ENCODE data around the gene SNRNP40. TPM values are rescaled to one million over a fixed set of nuclear protein-coding genes. Genes with fewer than 3 reads are reported as not detected.
"Not testable (repeated sequence)": the region's sequence is repeated elsewhere in the genome, so short reads cannot be mapped to it uniquely, and the experiment has no call there.

The SNRNP40 gene
- total RNA-seq, 1 donor from 2014 or later: 107 TPM

DNA sequence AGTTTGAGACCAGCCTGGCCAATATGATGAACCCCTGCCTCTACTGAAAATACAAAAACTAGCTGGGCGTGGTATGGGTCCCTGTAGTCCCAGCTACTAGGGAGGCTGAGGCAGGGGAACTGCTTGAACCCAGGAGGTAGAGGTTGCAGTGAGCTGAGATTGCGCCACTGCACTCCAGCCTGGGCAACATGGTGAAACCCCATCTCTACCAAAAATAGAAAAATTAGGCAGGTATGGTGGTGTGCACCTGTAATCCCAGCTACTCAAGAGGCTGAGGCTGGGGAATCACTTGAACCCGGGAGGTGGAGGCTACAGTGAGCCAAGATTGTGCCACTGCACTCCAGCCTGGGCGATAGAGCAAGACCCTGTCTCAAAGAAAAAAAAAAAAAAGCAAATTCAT lies 8.8 kb downstream of the SNRNP40 start:
- intact Hi-C loops (cut with micrococcal nuclease): not testable (repeated sequence)

DNA sequence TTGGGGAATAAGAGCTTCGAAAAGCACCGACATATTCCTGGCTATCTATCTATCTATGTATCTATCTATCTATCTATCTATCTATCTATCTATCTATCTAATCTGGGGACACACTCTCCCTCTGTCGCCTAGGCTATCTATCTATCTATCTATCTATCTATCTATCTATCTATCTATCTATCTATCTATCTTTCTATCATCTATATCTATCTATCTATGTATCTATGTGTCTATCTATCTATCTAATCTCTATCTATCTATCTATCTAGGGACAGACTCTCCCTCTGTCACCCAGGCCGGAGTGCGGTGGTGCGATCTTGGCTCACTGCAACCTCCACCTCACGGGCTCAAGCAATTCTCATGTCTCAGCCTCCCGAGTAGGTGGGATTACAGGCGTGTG lies 14.2 kb downstream of the SNRNP40 start:
- intact Hi-C loops (cut with micrococcal nuclease): not testable (repeated sequence)

DNA sequence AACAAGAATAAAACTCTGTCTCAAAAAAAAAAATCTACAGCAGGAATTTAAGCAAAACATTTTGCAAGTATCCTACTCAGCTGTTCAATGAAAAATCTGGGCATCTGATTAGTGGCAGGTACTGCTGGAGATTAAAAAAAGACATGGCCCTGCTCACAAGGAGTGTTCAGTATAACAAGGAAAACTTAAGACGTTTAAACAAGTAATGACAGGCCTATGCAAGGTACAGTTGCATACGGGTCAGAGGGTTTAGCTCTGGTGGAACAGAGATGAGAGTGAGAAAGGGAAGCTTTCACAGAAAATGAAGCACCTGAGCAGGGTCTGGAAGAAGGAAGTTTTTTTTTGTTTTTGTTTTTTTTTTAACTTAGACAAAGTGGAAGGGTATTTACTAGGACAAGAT lies 23.0 kb downstream of the SNRNP40 start:
- intact Hi-C loops (cut with micrococcal nuclease): no loop called here

DNA sequence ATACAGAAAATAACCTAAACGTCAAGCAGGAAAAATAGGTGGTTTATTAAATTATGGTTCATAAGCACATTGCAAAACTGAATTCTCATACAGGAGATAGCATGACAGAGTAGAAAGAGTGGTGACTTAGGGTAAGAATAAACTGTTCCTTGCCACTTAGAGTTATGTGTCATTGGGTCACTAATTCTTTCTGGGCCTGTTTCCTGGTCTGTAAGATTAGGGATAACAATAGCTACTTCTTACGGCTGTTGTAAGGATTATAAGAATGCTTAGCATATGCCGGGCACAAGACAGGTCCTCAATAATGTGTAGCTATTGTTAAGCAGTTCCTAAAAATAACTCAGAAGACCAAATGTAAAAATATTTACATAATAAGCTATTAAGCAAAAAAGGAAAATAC lies 24.2 kb downstream of the SNRNP40 start:
- intact Hi-C loops (cut with micrococcal nuclease): no loop called here

DNA sequence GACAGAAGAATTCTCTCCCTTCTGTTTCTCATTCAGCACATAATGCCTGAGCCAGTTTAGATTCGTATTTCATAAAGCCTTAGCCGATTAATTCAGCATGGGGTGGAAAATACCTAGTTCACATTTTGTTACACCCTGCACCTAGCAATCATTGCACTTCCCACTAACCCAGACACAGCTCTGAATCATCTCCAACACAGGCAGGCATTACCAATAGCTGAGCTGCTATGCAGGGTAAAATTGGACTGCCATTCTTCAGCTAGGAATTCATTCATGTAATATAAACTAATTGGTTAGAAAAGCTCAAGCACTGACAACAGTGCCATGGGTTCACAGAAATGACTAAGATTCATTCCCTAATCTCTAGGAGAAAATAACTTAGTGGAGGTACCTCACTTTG lies 30.0 kb downstream of the SNRNP40 start:
- intact Hi-C loops (cut with micrococcal nuclease): no loop called here

DNA sequence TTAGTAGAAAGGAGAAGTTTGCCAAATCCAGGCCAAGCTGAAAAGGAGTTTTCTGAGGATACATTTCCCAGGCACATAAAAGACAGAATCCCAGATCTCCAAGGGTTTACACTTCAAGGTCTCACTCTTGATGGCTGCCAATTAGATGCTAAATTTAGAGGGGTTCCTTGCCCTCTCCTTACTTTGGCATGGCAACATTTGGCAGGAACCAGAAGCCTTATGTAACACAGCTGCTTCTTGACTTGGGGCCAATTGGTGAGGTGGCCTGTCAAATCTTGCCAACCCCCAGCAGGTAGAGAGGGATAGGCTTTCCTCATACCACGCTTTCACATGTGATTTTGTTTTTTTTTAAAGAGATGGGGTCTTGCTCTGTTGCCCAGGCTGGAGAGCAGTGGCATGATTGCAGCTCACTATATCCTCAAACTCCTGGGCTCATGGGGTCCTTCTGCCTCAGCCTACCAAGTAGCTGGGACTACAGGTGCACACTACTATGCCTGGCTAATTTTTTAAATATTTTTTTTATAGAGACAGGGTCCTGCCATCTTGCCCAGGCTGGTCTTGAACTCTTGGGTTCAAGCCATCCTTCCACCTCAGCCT lies 31.7 kb downstream of the SNRNP40 start:
- intact Hi-C loops (cut with micrococcal nuclease): no loop called here

DNA sequence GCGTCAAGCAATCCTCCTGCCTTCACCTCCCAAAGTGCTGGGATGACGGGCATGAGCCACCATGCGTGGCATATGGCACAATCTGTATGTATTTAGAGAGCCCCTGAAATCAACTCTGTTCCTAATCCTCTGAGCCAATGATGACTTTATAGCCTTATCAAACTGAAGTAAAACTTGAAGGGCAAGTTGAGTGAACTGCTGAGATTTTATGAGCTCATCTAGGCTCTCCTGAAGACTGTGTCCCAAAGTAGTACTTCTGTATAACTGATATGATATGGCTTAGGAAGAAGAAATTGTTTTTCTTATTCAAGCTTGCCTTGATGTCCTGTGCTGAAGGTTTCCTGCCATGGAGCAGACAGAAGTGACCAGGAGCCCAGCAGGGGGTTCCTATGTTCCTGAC lies 33.2 kb downstream of the SNRNP40 start:
- intact Hi-C loops (cut with micrococcal nuclease): no loop called here

DNA sequence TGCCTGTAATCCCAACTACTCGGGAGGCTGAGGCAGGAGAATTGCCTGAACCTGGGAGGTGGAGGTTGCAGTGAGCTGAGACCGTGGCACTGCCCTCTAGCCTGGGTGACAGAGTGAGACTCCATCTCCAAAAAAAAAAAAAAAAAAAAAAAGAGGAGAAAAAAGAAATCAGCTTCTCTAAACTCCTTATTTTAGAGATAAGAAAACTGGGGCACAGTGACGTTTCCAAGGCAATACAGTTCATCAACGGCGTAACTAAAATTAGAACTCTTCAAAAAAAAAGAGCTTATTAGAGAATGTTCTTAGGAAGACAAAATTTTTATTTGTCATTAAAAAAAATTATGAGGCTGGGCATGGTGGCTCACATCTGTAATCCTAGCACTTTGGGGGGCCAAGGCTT lies 34.2 kb downstream of the SNRNP40 start:
- intact Hi-C loops (cut with micrococcal nuclease): not testable (repeated sequence)

DNA sequence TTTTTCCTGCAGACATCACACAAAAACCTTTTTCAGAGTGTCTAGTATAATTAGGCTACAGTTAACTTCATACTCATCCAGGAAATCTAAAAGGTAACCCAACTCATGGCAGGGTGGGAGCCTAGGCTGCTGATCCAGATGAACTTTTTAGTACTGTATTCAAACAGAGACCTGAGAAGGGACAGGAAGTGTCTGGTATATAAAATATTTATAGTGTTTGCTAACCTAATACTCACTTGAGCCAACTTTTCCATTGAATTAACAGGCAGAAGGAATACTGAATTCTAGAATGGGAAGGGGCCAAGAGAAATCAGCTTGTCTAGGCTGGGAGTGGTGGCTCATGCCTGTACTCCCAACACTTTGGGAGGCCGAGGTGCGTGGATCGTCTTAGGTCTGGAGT lies 34.7 kb downstream of the SNRNP40 start:
- intact Hi-C loops (cut with micrococcal nuclease): no loop called here

DNA sequence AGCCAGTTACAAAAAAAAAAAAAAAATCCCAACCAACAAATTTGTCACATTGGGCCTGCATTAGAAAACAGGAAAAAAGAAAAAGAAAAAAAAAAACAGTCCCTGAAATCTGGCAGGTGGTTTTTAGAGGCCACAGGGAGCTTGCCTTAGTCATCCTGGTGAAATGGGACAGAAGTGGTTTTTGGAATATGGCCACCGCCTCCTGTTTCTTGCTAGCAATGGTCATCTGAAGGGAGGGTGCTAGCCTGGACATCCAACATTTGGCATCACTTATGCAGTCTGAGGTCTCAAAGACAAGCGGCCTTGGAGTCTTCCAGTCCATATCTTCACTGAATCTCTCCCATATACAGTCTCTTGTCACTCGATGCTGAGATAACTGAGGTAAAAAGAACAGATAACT lies 36.8 kb downstream of the SNRNP40 start:
- intact Hi-C loops (cut with micrococcal nuclease): no loop called here

DNA sequence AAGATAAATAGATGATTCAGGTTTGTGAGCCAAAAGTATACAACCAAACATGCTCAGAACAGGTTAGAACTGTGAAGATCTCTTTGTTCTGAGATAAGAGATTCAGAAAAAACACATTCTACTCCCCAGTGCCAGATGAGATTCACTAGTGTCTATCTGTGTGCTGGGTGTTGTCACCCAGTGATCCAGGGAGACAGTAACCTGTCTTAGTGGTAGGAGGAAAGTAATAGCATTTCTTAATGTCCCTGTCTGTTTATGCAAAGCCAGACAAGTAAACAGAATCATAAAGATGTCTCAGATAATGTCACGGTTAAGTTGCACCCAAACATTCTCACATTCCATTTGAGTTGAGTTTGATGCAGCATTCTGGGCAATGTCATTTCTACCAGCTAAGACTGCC lies 38.0 kb downstream of the SNRNP40 start:
- intact Hi-C loops (cut with micrococcal nuclease): no loop called here

DNA sequence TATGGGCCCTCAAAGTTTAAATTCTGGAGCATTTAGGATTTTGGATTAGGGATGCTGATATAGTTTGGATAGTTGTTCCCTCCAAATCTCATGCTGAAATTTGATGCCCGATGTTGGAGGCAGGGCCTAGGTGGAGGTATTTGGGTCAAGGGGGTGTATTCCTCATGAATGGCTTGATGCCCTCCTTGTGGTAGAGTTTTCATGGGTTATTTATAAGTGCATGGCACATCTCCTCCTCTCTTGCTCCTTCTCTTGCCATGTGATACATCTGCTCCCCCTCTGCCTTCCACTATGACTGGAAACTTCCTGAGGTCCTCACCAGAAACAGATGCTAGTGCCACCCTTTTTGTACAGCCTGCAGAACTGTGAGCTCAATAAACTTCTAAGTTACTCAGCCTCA lies 39.4 kb downstream of the SNRNP40 start:
- intact Hi-C loops (cut with micrococcal nuclease): no loop called here

DNA sequence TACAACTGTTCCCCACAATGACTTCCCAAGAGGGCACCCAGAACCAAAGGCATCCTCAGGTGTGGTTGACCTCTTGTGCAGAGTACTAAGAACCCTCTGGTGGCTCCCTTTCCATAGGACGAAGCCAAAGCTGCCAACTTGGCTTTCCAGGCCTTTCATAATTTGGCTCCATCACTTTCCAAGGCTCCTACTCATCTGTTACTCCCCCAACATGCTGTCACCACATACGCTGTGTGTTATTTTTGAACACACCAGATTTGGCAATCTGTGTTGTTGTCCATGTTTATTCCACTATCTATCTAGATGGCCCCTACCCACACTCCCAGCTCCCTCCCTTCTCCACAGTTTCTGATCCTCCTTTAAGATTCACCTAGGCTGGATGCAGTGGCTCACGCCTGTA lies 46.7 kb downstream of the SNRNP40 start:
- intact Hi-C loops (cut with micrococcal nuclease): no loop called here

DNA sequence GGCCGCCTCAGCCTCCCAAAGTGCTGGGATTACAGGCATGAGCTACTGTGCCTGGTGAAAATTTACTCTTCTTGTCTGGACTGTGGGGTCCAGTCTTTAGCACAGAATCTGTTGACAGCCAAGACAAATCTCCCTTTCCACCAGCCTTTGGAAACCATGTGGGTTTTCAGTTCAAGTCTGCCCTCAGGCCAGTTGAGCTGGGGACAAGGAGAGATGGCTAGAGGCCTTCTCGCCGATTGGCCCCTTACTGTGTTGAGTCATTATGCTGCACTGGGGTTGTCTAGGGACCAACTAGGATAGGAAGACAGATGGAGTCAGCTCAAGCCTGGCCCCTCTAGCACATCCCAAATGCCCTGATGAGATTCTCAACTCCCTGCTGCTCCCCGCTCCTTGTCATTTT lies 48.3 kb downstream of the SNRNP40 start:
- intact Hi-C loops (cut with micrococcal nuclease): no loop called here

DNA sequence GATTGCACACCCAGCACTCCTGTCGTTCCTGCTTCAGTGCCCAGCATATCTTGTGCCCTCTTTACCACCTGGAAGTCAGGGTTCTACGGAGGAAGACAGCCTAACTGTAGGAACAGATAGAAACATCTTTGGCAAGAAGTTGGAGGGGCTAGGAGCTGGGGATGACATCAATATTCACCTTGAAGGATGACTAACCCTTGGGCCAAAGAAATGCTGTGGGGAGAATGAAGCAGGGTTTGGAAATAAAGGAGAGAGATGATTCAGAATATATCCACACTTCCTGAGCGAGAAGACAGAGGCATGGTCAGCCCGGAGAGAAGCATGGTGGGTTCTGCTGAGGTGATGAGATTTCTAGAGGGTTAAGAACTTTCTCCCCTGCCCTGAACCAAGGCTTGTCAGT lies 52.3 kb downstream of the SNRNP40 start:
- intact Hi-C loops (cut with micrococcal nuclease): no loop called here

DNA sequence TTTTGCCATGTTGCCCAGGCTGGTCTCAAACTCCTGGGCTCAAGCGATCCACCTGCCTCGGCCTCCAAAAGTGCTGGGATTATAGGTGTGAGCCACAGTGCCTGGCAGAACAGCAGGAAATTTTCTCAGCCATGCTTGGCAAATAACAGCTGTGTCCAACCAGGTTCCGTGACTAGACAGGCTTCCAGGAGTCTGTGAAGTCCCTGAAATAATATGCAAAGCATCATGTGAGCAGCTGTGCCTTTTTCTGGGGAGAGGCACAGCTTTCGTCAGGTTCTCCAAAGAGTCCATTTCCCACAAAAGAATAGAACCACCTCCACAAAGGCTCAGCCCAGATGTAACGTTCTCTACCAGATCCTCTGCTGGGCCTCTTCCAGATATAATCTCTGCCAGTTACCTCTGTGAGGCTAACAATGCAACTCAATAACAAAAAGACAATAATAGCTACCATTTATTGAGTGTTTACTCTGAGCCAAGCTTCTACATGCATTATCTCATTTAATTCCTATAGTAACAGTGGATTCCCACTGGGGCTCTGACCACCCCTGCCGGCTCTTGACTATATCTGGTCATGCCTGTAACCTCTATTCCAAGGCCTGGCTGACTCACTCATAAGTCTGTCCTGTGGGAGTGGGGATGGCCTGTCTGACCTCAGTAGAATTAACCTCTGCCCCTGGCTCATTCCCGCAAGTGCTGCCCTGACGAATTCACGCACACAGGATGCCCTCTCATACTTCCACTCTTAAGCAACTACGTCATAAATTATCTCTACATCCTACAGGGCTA lies 52.9 kb downstream of the SNRNP40 start:
- intact Hi-C loops (cut with micrococcal nuclease): no loop called here

DNA sequence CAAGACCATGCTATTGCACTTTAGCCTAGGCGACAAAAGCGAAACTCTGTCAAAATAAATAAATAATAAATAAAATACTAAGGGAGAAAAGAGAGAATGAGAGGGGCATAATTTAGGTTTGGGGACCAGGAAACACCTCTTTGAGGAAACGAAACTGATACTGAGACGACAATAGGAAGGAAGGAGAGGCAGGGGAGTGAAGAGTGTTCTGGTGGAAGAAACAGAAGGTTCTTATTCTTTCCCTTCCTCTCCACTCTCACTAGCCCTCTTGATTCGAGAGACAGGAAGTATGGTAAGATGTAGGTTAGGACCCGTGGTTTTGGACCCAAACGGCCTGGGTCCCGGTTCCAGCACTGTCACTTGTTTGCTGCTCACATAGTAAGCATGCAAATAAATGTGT lies 55.3 kb downstream of the SNRNP40 start:
- intact Hi-C loops (cut with micrococcal nuclease): no loop called here

DNA sequence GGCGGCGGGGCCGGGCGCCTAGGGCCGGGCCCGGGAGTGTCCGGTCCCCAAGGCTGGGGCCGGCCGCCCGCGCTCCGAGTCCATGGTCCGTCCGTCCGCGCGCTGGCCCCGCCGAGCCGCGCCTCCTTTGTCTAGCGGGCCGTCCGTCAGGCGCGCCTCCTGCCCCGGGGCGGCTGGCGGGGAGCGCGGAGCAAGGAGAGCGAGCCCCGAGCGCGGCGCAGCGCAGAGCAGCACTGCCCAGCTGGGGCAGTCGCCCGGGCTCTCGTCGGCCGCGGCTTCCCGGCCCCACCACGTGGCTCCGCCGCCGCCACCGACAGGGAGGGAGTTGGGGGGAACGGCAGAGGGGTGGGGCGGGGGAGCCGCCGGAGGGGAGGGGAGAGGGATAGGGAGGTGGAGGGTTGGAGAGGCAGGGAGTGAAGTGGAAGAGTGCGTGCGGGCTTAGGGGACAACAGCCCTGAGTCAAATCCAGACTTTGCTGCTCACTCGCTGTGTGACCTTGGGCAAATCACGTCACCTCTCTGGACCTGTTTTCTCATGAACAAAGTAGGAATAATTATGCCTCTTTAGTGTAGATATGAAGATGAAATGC lies 56.8 kb downstream of the SNRNP40 start, which contains the start of gene NKAIN1:
Gene NKAIN1 (minus strand): TSS at position 235 of the 589 bp plus-strand sequence. CDS start 340 bp downstream, outside the sequence.
- intact Hi-C loops (cut with micrococcal nuclease): no loop called here

DNA sequence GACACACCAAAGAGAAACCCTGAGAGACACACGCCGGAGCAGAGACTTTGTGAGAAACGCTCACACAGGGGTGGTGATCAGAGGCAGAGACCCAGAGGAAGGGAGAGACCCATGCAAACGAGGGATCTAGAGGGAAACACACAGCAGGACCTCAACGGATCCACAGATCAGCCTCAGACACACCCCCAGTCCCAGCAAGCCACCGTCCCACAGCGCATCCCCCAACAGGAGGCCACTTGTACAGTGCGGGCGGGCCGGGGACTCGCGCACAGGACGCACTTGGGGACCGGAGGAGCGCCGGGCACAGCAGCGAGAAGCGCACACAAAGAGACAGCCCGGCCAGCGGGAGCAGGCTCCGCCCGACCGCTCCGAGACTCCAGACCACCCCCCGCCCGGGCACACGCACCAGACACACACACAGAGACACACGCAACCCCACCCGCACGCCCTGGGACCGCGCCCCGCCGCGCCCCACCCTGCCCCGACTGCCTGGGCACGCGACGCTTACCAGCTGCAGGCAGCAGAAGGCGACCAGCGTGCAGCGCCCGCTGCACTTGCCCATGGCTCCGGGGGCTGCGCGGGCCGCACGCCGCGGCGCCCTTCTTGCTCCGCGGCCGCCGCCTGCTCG lies 57.5 kb downstream of the SNRNP40 start:
- intact Hi-C loops (cut with micrococcal nuclease): no loop called here

DNA sequence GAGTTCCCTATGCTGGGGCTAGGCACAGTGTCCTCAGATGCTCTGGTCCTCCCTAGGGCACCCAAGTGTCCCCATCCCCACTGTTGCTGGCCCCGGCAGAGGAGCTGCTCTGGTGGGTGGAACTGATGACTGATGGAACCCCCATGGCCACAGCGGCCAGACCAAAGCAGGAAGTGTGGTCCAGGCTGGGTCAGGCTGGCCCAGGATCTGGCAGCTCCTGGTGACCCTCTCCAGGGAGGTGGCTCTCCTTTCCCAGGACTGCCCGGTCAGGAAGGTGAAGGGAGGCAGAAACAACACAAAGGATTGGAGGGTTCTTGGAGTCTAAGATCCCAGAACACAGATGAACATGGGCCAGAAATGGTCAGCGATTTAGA lies 58.0 kb downstream of the SNRNP40 start:
- intact Hi-C loops (cut with micrococcal nuclease): no loop called here

DNA sequence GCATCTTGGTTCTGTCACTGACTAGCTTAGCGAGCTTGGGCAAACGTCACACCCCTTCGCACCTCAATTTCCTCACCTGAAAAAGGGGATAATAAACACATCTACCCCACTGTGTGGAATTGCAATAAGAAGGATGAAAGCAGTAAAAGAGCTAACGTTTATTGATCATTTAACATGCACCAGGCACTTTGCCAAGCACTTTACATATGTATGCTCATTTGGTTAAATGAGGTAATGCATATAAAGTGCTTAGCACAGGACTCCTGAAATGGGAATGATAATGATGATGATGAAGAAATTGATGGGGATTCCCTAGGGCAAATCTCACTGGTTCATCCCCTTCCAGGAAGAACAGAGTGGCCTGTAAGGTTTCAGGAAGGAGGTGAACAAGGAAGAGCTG lies 61.7 kb downstream of the SNRNP40 start:
- intact Hi-C loops (cut with micrococcal nuclease): no loop called here

DNA sequence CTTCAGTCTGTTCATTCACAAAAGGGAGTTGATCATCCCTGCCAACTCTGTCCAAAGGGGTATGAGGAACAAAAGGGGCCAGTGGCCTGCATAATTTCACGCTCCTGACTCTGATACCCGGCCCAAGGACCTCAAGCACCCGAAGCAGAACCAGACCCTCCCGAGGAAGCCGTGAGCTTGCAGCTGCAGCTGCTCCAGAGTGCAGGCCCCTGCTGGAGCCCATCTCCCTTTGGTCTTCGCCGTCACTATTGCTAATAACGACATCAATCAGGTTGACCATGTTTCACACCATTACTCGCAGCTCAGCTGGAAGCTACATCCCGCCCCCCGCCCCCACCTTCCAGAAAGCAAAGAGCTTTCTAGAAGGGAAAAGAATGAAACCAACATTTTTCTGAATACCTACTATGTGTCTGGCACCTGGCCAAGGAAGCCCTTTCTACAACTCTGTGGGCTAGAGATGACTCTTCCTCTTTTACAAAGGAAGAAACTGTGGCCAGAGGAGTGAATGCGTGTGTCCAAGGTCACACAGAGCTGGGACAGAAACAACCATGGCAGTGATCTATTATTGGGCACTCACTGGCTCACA lies 62.4 kb downstream of the SNRNP40 start:
- intact Hi-C loops (cut with micrococcal nuclease): no loop called here
